T-helper 1 cell treated with Interleukin-12 subunit alpha and Interleukin-12 subunit beta and Interleukin-4 antibody, amounts not matched to agents 30 ng/mL and 1 ng/mL, for 36 hours (primary cell): ENCODE results near the gene PPP1R2. TPM values are rescaled to one million over a fixed set of nuclear protein-coding genes. Genes with fewer than 3 reads are reported as not detected.
"Not testable (repeated sequence)": the region's sequence is repeated elsewhere in the genome, so short reads cannot be mapped to it uniquely, and the experiment has no call there.

ENCODE experiments used
- intact Hi-C: fragments of 100-400 bp; cut with micrococcal nuclease; formaldehyde crosslinking; loops from one replicate; pipeline ENCODE4 v1.15.1; 2024
- total RNA-seq: library from RNA; stranded (reverse); gene quantifications from 2 replicates; pipeline ENCODE4 v1.2.3, GENCODE V29; 2022

PPP1R2 gene
- total RNA-seq, 1 donor from 2014 or later = 76.8 TPM

DNA sequence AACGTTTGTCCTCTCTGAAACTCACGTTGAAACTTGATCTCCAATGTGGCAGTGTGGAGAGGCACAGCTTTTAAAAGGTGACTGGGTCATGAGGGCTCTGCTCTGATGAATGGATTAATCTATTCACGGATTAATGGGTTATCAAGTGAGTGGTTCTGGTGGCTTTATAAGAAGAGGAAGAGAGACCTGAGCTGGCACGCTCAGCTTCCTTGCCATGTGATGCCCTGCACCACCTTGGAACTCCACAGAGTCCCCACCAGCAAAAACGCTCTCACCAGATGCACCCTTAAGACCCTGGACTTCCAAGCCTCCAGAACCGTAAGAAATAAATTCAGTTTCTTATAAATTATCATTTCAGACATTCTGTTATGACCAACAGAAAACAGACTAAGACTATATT, 2.6 kb downstream of the PPP1R2 start:
- intact Hi-C loops = loop anchor here (5.0 to 10.0 kb wide), 6 partner anchors 393 to 1406 kb away; partner anchors contain the start of genes ATP13A3, FAM43A and HES1

DNA sequence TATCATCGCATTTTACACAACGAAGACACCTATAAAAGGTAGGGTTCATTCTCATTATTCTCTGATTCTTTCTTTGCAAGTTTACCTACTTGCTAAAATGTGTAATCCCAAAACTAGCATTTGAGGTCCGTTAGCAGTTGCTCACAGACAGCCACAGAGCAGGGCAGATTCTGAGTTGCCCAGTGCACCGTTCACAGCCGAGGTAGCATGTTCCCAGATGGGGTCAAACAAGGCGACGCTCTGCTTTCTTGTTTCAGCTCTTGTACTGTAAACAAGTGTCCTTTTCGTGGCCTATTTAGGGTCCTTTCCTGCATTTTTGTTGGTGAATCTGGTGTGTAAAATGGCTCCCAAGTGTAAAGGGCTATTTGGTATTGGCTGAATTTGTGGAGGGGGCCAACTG, 3.1 kb downstream of the PPP1R2 start:
- intact Hi-C loops = loop anchor here (5.0 to 10.0 kb wide), 6 partner anchors 393 to 1405 kb away; partner anchors contain the start of genes ATP13A3, FAM43A and HES1

DNA sequence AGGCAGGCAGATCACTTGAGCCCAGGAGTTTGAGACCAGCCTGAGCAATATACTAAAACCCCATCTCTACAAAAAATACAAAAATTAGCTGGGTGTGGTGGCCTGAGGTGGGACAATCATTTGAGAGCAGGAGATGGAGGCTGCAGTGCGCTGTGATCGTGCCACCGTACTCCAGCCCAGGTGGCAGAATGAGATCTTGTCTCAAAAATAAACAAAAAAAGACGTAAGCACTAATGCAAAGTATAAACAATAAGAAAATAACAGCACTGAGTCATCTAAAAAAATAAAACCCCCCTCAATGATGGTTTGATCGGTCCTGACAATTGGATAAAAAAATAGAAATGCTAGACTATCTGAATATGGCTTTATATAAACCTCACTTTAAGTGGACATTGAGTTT, 3.6 kb downstream of the PPP1R2 start:
- intact Hi-C loops = no loop called here

DNA sequence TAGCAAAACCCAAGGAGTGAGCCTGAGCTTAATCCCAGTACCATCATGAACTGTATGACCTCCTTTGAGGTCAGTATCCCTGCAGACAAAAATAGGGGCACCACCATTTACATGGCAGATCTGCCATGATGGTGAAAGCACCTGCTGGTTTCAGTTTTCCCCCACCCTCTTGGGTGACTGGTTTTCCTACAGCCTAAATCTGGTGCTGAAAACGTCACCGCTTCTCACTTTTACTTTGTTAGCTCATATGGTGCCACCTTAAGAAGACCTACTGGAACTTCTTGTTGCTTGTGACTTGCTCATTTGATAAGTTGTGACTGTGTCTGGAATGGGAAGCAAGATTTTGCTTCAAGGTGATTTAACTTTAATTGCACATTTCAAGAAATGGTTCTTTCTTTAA, 5.1 kb downstream of the PPP1R2 start:
- intact Hi-C loops = no loop called here

DNA sequence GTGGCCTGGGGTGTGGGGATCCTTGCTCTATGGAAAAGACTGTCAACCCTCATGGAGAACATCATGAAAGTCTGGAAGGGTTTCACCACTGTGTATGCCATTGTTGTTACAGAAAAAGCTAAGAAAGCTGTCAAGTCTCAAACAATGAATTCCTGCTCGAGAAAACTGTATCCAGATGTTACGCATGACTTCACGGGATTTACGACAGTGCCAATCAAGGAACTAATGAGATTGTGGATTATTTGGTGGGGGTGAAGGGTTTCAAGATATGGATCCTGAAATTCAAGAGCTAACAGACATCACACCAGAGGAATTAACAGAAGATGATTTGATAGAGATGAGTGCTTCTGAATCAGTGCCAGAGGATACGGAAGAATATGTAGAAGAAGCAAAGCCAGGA, 7.8 kb downstream of the PPP1R2 start:
- intact Hi-C loops = no loop called here

DNA sequence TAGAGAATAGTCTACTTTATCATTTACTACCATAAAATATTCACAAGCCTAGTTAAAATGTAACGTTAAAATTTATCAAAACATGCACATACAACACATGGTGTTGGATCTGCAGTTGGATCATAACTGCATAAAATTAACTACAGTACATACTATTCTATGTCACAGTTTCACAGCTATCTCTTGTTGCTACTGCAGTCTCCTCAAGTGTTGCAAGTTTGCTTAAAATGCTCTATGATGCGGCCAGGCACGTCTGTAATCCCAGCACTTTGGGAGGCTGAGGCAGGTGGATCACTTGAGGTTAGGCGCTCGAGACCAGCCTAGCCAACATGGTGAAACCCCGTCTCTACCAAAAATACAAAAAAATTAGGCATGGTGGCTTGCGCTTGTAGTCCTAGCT, 10.3 kb downstream of the PPP1R2 start:
- intact Hi-C loops = loop anchor here (5.0 kb wide), 1 partner anchor 1051 kb away; no protein-coding TSS in a partner anchor

DNA sequence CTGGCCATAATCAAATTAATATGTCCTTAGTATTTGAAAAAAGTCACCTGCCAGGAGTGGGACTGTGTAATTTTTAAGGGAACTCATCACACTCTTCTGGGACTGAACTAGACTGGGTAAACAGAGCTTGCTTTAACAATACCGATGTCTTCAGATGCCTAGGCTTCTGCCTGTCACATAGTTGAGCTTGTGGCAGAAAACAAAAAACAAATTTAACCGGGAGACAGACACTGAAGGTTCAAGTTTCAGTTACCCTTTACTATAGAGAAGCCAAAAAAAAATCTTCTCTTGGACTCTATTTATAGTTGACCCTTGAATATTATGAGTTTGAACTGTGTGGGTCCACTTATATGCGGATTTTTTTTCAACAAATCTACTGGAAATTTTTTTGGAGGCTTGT, 10.8 kb downstream of the PPP1R2 start:
- intact Hi-C loops = loop anchor here (5.0 kb wide), 1 partner anchor 1050 kb away; no protein-coding TSS in a partner anchor

DNA sequence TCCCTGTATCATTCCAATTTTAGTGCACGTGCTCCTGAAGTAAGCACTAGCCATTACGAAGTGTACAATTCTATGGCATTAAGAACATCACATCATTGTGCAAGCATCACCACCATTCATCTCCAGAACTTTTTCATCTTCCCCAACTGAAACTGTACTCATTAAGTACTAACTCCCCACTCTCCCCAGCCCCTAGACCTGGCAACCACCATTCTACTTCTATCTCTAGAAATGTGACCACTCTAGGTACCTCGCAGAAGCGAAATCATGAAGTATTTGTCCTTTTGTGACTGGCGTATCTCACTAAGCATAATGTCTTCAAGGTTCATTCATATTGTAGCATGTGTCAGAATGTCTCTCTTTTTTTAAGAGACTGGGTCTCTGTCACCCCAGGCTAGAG, 11.4 kb downstream of the PPP1R2 start:
- intact Hi-C loops = loop anchor here (5.0 kb wide), 1 partner anchor 1049 kb away; no protein-coding TSS in a partner anchor

DNA sequence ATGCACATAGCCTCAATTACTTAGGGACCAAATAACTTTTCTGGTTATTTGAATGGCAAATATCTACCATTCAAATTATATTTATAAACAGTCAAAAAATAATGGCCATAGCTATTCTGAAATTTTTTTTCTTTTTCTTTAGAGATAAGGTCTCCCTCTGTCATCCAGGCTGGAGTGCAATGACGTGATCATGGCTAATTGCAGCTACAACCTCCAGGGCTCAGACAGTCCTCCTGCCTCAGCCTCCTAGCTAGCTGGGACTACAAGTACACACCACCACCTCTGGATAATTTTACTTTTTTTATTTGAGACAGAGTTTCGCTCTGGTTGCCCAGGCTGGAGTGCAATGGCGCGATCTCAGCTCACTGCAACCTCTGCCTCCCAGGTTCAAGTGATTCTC, 16.6 kb downstream of the PPP1R2 start:
- intact Hi-C loops = no loop called here

DNA sequence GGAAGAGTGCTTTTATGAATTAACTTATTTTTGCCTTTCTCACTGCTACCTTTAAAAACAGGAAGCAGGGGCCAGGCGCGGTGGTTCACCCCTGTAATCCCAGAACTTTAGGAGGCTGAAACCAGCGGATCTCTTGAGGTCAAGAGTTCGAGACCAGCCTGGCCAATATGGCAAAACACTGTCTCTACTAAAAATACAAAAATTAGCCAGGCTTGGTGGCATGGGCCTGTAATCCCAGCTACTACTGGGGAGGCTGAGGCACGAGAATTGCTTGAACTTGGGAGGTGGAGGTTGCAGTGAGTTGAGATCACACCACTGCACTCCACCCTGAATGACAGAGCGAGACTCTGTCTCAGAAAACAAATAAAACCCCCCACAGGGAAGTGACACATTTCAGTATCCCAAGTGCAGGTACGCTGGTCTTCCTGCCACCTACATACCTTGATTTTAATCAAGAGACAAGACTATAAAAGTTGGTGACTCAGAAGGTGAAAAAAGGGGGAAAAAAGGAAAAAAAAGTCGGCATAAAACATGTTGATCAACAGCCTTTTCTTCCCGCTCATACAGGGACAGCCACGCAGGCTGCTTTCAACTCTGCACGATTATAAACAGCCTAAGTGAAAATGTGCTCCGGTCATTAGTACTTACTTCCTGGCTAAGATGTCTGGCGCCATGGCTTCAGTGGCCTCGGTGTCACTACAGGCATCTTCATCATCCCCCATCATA, 18.8 kb downstream of the PPP1R2 start:
- intact Hi-C loops = no loop called here

DNA sequence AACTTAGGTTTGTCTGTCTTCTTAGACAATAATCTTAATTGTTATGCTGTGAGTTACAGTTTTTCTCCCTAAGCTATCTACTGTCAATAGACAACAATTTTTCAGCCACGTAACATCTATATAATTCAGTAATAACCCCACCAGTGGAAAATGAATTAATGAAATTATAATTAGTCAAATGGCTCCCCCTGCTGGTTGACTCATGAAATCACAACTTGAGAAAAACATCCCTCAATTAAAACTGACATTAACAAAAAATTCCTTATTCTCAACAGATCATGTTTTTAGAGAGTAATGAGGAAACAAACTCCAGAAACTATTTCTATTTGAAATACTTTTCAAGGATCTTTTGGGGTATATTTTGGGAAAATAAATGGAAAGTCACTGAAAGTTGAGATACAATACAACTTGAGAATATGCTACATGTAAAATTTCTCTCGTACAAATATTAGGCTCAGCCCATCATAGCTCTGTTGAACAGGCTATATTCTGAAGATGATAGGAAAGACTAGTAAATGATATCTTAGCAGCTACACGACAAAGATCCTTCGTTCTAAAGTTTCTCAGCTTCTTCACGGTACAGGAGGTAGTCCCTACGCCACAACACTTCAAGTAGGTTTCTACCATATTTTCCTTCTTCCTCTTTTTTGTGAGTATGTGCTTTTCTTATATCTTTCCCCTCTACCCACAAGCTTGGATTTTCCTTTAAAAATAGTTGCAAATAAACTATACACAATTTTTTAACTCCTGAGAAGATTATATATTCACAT, 20.7 kb downstream of the PPP1R2 start:
- intact Hi-C loops = loop anchor here (1.0 kb wide), 5 partner anchors 21 to 851 kb away; partner anchors contain the start of genes ACAP2, PPP1R2 and XXYLT1

DNA sequence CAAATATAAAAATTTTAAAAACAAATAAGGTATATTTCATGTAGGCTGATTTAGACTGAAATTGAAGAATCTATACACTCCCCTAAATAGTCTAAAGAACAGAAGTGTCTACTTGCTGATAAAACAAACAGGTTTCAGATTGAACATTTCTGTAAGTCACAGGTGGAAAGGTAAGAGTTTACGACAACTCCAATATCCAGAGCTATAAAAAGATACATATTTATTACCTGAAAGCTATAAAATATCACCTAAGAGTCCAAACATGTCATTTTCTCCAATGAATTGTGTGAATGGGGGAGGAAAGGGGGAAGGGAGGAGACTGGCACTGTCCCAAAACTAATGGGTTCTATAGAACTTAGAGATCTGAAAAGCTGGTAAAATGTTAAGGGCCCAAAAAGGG, 26.1 kb downstream of the PPP1R2 start:
- intact Hi-C loops = no loop called here

DNA sequence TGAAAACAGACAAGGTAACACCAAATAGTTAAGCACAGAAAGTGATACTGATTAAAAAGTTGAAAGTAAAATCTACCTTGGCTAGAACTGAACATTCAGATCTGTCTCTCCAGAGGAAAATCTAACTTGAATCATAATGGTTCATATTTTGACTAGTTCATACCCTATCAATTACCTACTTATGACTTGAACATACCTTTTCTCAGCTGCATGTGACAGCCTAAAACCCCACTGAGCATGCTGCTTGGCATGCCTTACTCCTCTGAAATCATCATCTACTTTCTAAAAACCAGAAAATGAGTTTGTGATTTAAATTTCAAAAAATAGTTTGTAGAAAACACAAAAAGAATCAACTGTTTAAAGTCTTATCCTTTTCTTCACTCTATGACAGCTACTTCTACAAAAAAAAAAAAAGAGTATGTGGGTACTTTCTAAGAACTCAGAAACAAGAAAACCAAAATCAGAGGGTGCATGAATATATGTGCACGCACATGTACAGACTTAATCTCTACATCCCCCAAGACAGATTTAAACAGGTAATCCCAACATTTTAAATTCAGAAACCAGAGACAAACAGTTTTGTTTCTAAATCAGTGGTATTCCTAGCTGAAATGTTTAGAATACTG, 28.4 kb downstream of the PPP1R2 start:
- intact Hi-C loops = not testable (repeated sequence)

DNA sequence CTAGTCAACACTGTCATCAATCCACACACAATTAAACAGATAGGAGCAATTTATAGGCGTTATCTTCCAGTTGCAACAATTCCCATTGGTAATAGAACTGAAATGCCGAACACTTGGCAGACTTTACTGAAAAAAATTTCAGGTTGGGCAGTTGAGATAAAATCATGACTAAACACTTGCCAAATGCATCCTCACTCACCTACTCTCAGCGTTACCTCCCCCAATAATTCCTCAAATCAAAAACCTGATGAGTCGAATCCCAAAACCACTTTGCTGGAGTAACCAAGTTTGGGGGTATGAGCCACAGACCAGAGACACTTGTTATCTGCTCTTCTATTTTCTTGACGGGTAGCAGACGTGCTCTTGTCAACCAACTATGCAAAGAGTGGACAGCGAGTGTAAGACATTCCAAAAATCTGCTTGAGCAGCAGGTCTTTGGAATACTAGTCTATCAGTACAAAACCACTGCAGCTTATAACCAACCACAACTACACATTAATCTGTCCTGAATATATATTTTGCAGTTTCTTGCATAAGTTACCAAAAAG, 30.3 kb downstream of the PPP1R2 start:
- intact Hi-C loops = no loop called here

DNA sequence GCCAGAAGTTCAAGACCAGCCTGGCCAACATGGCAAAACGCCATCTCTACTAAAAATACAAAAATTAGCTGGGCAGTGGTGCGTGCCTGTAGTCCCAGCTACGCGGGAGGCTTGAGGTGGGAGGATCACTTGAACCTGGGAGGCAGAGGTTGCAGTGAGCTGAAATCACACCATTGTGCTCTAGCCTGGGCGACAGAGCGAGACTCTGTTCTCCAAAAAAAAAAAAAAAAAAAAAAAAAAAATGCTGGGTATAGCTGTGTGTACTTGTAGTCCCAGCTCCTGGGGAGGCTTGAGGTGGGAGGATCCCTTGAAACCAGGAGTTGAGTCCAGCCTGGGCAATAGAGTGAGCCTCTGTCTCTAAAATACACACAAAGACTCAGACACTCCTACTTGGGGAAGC, 32.0 kb downstream of the PPP1R2 start:
- intact Hi-C loops = no loop called here

DNA sequence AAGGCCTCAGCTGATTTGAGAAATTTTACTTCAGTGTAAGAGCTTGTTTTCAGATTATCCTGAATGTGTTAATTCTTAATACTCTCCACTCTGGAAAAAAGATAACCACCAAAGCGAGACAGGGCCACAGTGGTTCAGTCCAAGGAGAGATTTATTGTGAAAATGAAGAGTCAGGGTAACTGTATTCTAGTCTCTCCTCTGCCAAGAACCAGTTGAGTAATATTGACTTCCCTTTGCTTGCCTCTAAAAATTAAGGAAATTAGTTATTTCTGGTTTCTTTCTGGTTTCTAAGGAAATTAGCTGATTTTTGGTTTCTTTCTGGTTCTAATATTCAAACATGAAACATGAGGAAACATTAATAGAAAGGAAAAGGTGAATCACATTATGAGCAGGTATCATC, 34.9 kb downstream of the PPP1R2 start:
- intact Hi-C loops = no loop called here

DNA sequence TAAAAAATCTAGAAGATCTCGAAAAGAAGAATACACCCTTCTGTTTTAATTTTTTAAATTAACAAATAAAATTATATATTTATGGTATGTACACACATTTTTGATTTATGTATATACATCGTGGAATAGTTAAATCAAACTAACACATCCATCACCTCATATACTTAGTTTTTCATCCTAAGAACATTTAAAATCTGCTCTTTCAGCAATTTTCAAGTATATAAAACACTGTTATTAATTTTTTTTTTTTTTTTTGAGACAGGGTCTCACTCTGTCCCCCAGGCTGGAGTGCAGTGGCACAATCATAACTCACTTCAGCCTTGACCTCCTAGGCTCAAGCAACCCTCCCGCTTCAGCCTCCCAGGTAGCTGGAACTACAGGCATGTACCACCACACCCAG, 67.5 kb downstream of the PPP1R2 start:
- intact Hi-C loops = no loop called here

DNA sequence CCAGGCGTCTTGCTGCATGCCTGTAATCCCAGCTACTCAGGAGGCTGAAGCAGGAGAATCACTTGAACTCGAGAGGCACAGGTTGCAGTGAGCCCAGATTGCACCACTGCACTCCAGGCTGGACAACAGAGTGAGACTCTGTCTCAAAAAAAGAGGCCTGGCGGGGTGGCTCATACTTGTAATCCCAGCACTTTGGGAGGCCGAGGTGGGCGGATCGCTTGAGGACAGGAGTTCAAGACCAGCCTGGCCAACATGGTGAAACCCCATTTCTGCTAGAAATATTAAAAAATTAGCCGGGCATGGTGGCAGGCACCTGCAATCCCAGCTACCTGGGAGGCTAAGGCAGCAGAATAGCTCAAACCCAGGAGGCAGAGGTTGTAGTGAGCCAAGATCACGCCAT, 68.0 kb downstream of the PPP1R2 start:
- intact Hi-C loops = not testable (repeated sequence)

DNA sequence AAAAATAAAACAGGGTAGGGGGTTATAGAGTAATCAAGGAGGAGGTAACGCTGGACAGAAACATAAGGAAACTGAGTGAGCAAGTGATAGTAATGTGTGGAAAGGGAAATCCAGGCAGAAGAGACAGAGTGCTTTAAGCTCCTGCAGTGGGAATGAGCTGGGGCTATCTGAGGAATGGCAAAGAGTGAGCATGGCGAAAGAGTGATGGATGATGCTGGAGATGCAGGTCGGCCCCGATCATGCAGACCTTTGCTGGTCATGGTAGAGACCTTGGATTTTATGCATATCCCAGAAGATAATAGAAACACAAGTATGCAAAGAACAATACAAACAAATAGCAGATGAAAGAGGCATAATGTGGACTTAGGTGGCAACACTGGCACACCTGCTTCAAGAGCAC, 74.3 kb downstream of the PPP1R2 start:
- intact Hi-C loops = no loop called here

DNA sequence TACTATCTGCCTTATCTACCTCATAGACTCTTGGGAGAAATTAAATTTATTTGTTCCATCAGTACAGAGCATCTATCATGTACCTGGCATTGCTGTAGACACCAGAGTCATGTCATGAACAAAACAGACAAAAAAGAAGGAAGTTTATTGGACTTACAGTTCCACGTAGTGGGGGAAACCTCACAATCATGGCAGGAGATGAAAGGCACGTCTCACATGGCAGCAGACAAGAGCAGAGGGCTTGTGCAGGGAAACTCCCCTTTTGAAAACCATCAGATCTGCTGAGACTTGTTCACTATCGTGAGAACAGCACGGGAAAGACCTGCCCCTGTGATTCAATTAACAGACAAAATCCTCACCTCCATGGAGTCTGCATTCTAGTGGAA, 74.7 kb downstream of the PPP1R2 start:
- intact Hi-C loops = no loop called here

DNA sequence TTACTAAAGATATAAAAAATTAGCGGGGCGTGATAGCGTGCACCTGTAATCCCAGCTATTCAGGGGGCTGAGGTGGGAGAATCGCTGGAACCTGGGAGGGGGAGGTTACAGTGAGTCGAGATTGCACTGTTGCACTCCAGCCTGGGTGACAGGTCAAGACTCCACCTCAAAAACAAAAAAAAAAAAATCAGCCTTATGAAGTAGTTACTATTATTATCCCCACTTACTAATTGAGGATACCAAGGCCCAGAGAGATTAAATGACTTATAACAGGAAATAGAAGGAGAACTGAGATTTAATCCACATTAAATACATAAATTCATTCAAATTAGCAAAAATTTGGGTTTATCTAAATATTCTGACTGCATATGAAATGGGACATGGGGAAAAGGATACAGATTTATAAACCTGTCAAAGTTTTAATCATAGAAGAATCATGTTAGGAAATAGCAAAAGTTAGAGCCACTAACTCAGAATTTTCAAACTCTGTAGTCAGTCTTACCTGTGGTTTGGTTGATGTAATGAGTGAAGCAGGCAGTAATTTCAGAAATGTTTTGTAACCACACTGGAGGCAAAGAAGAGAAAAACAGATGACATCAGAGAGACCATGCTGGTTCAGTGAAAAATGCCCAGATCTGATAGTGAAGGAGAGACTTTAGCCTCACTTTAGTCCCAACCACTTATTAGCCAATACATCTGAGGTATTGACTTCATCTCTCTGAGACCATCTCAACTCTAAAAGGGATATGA, 75.3 kb downstream of the PPP1R2 start:
- intact Hi-C loops = no loop called here
